ENCODE results near the gene FAM169A.
"Not testable (repeated sequence)": the region's sequence is repeated elsewhere in the genome, so short reads cannot be mapped to it uniquely, and the experiment has no call there.

Gene FAM169A

GRCh38 chr5:74869414-74869813 is 3.2 kb upstream of the FAM169A start:
- not testable (repeated sequence) for DNase-seq (ENCODE audit: low read depth in 1 of 2, low spot score in 1 of 2)

GRCh38 chr5:74866596-74867162 is 492 bp upstream of the FAM169A start:
- no peak for DNase-seq (ENCODE audit: low read depth in 1 of 2, low spot score in 1 of 2)

- peak in 1 of 2 donors; percentile 2 for DNase-seq (ENCODE audit: low read depth in 1 of 2, low spot score in 1 of 2)
Measured at GRCh38 chr5:74865256-74865803, 857 bp downstream of the FAM169A start.

GRCh38 chr5:74864823-74865222 is 1.4 kb downstream of the FAM169A start:
- no peak for DNase-seq (ENCODE audit: low read depth in 1 of 2, low spot score in 1 of 2)

DNA sequence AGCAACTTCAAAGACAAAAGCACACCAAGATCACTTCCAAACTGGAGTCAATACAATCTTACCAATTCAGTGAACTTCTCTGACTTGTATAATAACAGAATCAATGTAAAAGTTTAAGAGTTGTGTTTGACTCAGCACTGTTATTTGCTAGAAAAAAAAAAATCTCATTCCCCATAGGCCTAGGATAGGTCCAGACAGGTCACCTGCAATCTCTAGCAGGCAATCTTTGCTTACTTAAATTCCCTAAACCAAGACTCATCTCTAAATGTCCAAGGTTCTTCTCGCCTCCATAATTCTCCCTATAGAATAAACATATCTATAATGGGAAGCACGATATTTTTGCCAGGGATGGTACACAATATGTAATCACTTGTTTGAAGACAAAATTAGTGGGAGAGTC is 2.5 kb downstream of the FAM169A start:
- no peak for DNase-seq (ENCODE audit: low read depth in 1 of 2, low spot score in 1 of 2)

DNA sequence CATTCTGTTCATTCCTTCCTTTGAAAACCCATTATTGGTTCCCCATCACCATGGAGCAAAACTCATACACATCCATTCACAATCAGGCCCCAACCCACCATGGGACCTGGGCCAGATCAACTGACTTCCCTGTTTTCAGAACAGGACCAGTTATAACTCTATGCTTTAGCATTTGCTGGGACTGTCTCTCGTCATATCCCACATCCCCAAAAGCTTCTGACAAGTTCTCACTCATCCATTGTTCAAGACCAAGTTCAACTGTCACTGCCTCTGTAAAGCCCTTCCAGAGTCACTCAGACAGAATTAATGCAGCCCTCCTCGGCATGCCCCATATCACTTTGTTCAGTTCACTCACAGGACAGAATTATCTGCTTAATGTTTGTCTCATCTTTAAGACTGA is 4.0 kb downstream of the FAM169A start:
- no peak for DNase-seq (ENCODE audit: low read depth in 1 of 2, low spot score in 1 of 2)

DNA sequence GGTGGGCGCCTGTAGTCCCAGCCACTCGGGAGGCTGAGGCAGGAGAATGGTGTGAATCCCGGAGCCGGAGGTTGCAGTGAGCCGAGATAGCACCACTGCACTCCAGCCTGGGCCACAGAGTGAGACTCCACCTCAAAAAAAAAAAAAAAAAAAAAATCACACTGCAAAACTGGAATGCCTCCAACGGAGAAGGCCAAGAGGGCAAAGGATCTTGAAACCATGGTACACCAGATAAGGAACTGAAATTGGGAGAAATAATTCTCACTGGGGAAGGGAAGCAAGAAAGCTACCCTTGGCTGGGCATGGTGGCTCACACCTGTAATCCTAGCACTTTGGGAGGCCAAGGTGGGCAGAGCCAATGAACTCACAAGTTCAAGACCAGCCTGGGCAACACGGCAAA is 9.2 kb downstream of the FAM169A start:
- not testable (repeated sequence) for DNase-seq (ENCODE audit: low read depth in 1 of 2, low spot score in 1 of 2)

- no peak for DNase-seq (ENCODE audit: low read depth in 1 of 2, low spot score in 1 of 2)
Measured at GRCh38 chr5:74853256-74853655, 12.9 kb downstream of the FAM169A start.

DNA sequence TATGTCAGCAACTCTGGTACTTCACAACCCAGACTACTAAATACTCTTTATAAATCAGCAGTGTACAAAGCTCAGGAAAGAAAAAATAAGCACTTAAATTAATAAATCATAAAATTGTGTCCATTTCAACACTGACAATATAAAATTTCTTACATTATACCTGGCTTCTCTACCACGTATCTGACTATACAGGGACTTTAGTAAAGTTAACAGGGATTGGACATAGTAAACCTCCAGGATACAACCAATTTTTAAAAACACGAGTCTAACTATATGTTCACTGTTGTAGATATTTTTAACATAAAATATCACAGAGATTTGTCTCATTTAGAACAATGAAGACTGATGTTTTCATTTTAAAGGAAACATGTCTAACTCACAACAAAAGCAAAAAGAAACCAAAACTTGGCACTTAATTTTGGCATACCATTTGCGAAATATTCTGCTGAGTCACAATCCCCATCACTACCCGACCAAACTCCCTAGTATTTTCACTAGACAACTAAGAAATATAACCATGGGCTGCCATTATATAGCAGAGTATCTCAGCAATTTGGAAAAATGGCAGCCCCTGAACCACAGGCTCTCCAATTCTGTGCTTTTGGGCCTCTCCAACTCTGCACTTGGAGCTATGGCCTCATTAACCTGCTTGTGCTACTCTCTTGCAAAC is 14.4 kb downstream of the FAM169A start:
- no peak for DNase-seq (ENCODE audit: low read depth in 1 of 2, low spot score in 1 of 2)

DNA sequence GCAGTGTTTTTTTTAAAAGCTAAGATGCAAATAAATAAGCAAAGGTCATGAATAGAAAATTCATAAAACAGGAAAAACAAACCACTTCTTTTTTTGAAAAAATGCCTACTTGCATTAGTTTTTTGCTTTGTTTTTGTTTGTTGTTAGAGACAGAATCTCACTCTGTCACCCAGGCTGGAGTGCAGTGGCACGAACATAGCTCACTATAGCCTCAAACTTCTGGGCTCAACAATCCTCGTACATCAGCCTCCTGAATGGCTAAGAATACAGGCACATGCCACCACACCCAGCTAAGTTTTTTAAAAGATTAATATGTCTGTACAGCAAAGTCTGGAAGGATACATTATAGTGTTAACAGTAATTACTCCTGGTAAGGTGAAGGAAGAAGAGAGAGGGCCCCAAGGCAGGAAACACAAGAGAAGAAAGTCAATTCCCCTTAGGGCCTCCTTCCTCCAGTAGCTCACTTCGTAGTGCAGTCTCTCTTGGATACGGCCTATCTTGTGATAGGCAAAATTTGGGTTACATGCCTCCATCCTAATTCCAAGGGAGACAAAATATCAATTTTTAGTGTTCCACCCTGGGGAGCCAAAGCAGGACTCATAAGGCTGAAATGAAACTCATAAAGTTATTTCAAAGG is 15.3 kb downstream of the FAM169A start:
- no peak for DNase-seq (ENCODE audit: low read depth in 1 of 2, low spot score in 1 of 2)

DNA sequence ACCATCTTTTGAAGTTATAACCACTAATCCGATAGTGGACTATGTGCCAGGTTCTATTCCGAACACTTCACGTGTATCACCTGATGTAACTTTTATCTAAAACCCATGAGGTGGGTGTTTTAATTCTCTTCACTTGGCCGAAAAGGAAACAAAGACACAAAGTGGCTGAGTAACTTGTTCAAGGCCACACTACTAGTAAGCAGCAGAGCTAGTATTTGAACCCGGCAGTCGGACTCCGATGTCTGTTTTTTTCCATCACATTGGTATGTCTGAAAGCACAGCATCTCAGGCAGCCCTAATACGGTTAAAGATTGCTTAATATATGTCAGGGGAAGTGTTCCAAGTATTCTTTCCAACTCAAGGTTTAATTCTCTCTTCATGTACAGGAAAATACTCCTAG is 16.2 kb downstream of the FAM169A start:
- DNase-seq (ENCODE audit: low read depth in 1 of 2, low spot score in 1 of 2): no peak

DNA sequence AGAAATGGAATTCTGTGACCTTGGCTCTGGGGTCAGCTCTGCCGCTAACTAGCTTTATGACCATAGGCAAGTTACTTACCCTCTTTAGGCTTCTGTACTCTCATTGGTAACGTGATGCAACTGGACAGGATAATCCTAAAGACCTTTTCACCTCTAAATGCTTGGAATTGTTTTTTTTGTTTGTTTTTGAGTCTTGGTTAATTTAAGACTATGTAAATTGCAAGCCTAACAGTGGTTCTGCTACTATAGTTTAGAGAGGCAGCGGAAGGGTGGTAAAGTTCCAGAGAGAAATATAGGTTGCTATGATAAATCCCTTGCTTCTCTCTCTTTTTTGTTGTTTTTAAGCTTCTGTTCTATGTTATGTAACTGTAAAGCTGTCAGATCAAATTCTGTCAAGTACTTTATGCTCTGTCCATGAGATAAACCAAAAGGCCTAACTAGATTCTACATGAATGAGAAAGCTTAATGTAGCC is 17.6 kb downstream of the FAM169A start:
- no peak for DNase-seq (ENCODE audit: low read depth in 1 of 2, low spot score in 1 of 2)

DNA sequence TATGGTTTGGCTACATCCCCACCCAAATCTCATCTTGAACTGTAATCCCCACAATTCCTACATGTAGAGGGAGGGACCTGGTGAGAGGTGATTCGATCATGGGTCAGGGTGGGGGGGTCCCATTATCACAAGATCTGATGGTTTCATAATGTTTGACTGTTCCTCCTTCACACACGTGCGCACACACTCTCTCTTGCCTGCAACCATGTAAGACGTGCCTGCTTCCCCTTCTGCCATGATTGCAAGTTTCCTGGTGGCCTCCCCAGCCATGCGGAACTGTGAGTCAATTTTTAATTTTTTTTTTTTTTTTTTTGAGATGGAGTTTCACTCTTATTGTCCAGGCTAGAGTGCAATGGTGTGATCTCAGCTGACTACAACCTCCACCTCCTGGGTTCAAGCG is 27.0 kb downstream of the FAM169A start:
- DNase-seq (ENCODE audit: low read depth in 1 of 2, low spot score in 1 of 2): no peak

DNA sequence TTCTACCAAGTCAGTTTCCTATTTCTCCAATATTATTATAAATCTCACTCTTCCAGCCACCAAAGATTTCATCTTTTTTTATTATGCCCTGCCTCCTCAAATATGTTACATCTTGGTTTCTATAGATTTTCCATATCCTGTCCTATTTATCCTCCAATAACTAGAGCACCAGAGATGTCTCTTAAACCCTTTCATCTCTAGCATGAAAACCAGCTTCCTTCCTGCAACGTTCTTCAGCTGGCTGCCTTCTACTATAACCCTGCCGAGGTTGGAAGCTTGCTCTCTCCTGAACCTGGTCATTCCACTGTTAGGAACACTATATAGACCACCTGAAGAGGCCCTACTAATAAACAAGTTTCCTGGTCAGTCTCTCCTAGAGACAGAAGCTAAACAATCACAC is 27.9 kb downstream of the FAM169A start:
- no peak for DNase-seq (ENCODE audit: low read depth in 1 of 2, low spot score in 1 of 2)

GRCh38 chr5:74837115-74837514 is 29.1 kb downstream of the FAM169A start:
- no peak for DNase-seq (ENCODE audit: low read depth in 1 of 2, low spot score in 1 of 2)

DNA sequence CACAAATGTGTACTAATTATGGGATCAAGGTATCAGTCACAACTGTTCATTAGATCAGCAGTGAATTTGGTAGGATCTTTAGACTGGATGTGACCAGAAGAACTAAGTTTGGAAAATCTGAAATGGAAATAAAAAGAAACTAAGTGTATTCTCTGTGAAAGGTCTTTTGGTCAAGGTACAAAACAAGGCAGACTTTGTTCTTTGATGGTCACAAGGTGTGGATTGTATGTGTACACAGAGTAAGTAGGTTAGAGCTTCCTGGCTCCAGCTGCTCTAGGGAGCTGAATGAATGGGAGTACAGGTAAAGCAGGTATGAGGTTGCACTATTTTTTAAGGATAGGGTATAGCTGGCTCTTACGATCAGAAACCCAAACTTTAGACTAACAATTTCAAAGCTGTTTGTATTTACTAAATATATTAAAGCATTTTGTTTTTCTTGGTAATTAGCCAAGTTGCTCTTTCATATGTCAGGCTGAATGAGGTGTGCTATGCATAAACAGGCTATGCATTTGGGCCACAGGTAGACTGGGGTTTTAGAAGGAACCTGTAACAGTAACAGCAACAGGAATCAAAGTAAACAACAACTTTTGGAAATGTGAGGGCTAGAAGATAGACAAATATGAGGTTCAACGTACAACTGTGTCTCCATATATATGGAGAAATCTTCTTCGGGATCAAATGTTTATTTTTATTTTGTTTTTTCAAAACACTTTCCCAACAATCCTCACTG is 32.5 kb downstream of the FAM169A start:
- DNase-seq (ENCODE audit: low read depth in 1 of 2, low spot score in 1 of 2): no peak

DNA sequence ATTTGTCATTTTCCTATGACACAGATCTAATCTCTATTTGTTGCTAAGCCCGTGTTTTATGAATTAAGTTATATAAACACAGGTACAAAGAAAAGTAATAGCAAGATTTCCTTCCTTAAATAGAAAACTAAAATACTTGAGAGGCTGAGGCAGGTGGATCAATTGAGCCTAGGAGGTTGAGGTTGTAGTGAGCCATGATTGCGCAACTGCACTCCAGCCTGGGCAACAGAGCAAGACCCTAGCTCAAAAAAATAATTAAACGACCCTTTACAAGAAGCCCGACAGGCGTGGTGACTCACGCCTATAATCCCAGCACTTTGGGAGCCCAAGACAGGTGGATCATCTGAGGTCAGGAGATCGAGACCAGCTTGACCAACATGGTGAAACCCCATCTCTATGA is 36.8 kb downstream of the FAM169A start:
- DNase-seq (ENCODE audit: low read depth in 1 of 2, low spot score in 1 of 2): no peak

DNA sequence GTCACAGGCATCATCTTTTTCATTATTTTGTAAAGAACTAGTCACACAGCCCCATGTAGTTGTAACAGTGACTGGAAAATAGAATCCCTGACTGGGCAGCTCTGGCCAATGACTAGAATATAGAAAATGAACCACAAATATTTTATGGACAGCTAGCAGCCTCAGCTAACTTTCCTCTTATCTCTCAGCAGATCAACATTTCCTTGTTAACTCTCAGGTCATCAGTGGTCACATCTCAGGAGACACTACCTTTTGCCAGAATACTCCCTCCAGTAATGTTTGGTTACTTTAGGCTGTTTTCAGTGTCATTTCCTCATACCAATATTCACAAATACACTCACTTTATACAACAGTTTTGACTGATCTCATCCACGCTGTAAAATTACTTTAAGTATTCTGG is 43.9 kb downstream of the FAM169A start:
- DNase-seq (ENCODE audit: low read depth in 1 of 2, low spot score in 1 of 2): no peak

DNA sequence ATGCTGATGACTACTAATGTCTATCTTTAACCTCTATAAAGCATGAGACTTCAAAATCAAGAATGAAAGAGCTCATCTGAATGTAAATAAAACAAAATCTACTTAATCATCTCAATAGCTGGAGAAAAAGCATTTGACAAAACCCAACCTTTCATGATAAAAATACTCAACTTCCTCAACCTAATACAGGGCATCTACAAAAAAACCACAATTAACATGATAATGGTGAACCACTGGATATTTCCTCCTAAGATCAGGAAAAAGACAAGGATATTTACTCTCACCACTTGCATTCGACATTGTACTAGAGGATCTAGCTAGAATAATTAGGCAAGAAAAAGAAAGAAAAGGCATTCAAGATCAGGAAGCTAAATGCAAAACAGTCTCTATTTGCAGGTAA is 49.3 kb downstream of the FAM169A start:
- DNase-seq (ENCODE audit: low read depth in 1 of 2, low spot score in 1 of 2): no peak

DNA sequence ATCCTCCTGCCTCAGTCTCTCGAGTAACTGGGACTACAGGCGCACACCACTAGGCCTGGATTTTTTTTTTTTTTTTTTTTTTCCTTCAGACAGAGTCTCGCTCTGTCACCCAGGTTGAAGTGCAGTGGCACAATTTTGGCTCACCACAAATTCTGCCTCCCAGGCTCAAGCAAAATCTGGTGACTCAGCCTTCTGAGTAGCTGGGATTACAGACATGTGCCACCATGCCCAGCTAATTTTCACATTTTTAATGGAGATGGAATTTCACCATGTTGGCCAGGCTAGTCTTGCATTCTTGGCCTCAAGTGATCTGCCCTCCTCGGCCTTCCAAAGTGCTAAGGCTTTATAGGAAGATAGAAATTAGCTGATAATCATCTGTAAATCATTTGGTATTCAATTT is 55.3 kb downstream of the FAM169A start:
- no peak for DNase-seq (ENCODE audit: low read depth in 1 of 2, low spot score in 1 of 2)

DNA sequence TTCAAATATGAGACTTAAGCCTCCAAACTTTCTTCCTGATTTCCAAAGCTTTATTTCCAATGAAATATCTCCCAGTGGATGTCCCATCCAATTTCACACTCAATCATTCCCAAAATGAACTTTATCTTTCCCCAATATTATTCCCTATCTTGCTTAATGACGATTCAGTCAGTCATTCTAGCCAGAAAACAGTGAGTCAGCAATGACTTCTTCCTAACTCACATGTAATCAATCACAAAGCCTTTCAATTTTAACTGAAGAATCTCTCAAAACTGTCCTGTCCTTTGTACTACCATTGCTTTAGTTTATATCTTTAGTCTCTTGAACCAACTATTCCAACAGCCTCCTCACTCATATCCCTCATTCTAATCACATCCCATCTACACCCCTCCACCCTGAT is 64.2 kb downstream of the FAM169A start:
- no peak for DNase-seq (ENCODE audit: low read depth in 1 of 2, low spot score in 1 of 2)

- DNase-seq (ENCODE audit: low read depth in 1 of 2, low spot score in 1 of 2): no peak
Measured at GRCh38 chr5:74801197-74801596, 65.0 kb downstream of the FAM169A start.

All from activated CD4-positive, alpha-beta T cell treated with anti-CD3 and anti-CD28 coated beads, Interleukin-2, amount 50 U/mL, for 24 hours (primary cell).